Measurements from ENCODE around the gene DAGLA.

DAGLA gene

GRCh38 chr11:61706452-61707400 lies 26.5 kb downstream of the DAGLA start:
- TF ChIP-seq PAX5 (IDR thresholded peaks at IDR 0.05; ENCODE audit: insufficient read depth, low read length, severe bottlenecking) (no peak), POU2F2 (IDR thresholded peaks at IDR 0.05; ENCODE audit: low read depth, low read length) (no peak), TAF1 (IDR thresholded peaks at IDR 0.05; ENCODE audit: low read depth, low read length) (no peak), POLR2AphosphoS5 (IDR thresholded peaks at IDR 0.05; ENCODE audit: low read depth, low read length) (no peak), SPI1 (IDR thresholded peaks at IDR 0.05; ENCODE audit: low read depth, low read length) (no peak), POLR2A (IDR thresholded peaks at IDR 0.05; ENCODE audit: low read depth, low read length) (no peak)
- no peak for DNase-seq (ENCODE audit: insufficient read length, low spot score)
- no peak for FAIRE-seq

- no peak for TF ChIP-seq POU2F2 (IDR thresholded peaks at IDR 0.05; ENCODE audit: low read depth, low read length)
- no peak for FAIRE-seq
- no peak for DNase-seq (ENCODE audit: insufficient read length, low spot score)
Measured at GRCh38 chr11:61707574-61707973, 27.4 kb downstream of the DAGLA start.

- no peak for TF ChIP-seq SPI1 (IDR thresholded peaks at IDR 0.05; ENCODE audit: low read depth, low read length)
- no peak for TF ChIP-seq PAX5 (IDR thresholded peaks at IDR 0.05; ENCODE audit: insufficient read depth, low read length, severe bottlenecking)
- no peak for TF ChIP-seq POLR2A (IDR thresholded peaks at IDR 0.05; ENCODE audit: low read depth, low read length)
- TF ChIP-seq POLR2AphosphoS5 (IDR thresholded peaks at IDR 0.05; ENCODE audit: low read depth, low read length): no peak
- no peak for TF ChIP-seq POU2F2 (IDR thresholded peaks at IDR 0.05; ENCODE audit: low read depth, low read length)
- no peak for TF ChIP-seq TAF1 (IDR thresholded peaks at IDR 0.05; ENCODE audit: low read depth, low read length)
- no peak for FAIRE-seq
- no peak for DNase-seq (ENCODE audit: insufficient read length, low spot score)
Measured at GRCh38 chr11:61709110-61709509, 28.9 kb downstream of the DAGLA start.

GRCh38 chr11:61709572-61709971 lies 29.4 kb downstream of the DAGLA start:
- DNase-seq (ENCODE audit: insufficient read length, low spot score): no peak
- TF ChIP-seq POU2F2 (IDR thresholded peaks at IDR 0.05; ENCODE audit: low read depth, low read length) (no peak), TAF1 (IDR thresholded peaks at IDR 0.05; ENCODE audit: low read depth, low read length) (no peak), POLR2A (IDR thresholded peaks at IDR 0.05; ENCODE audit: low read depth, low read length) (no peak), PAX5 (IDR thresholded peaks at IDR 0.05; ENCODE audit: insufficient read depth, low read length, severe bottlenecking) (no peak), SPI1 (IDR thresholded peaks at IDR 0.05; ENCODE audit: low read depth, low read length) (no peak), POLR2AphosphoS5 (IDR thresholded peaks at IDR 0.05; ENCODE audit: low read depth, low read length) (no peak)
- FAIRE-seq: no peak

GRCh38 chr11:61710019-61710418 lies 29.8 kb downstream of the DAGLA start:
- DNase-seq (ENCODE audit: insufficient read length, low spot score): no peak
- no peak for FAIRE-seq
- no peak for TF ChIP-seq SPI1 (IDR thresholded peaks at IDR 0.05; ENCODE audit: low read depth, low read length)
- TF ChIP-seq POLR2A (IDR thresholded peaks at IDR 0.05; ENCODE audit: low read depth, low read length): no peak
- no peak for TF ChIP-seq POU2F2 (IDR thresholded peaks at IDR 0.05; ENCODE audit: low read depth, low read length)
- TF ChIP-seq POLR2AphosphoS5 (IDR thresholded peaks at IDR 0.05; ENCODE audit: low read depth, low read length): no peak
- no peak for TF ChIP-seq PAX5 (IDR thresholded peaks at IDR 0.05; ENCODE audit: insufficient read depth, low read length, severe bottlenecking)
- TF ChIP-seq TAF1 (IDR thresholded peaks at IDR 0.05; ENCODE audit: low read depth, low read length): no peak

GRCh38 chr11:61711037-61711436 lies 30.8 kb downstream of the DAGLA start:
- TF ChIP-seq SPI1 (IDR thresholded peaks at IDR 0.05; ENCODE audit: low read depth, low read length): no peak
- no peak for TF ChIP-seq TAF1 (IDR thresholded peaks at IDR 0.05; ENCODE audit: low read depth, low read length)
- no peak for TF ChIP-seq POU2F2 (IDR thresholded peaks at IDR 0.05; ENCODE audit: low read depth, low read length)
- no peak for TF ChIP-seq POLR2A (IDR thresholded peaks at IDR 0.05; ENCODE audit: low read depth, low read length)
- TF ChIP-seq PAX5 (IDR thresholded peaks at IDR 0.05; ENCODE audit: insufficient read depth, low read length, severe bottlenecking): no peak
- no peak for TF ChIP-seq POLR2AphosphoS5 (IDR thresholded peaks at IDR 0.05; ENCODE audit: low read depth, low read length)
- FAIRE-seq (no peak), DNase-seq (ENCODE audit: insufficient read length, low spot score) (no peak)

GRCh38 chr11:61711498-61711897 lies 31.3 kb downstream of the DAGLA start:
- FAIRE-seq (no peak), DNase-seq (ENCODE audit: insufficient read length, low spot score) (no peak)
- TF ChIP-seq TAF1 (IDR thresholded peaks at IDR 0.05; ENCODE audit: low read depth, low read length): no peak
- no peak for TF ChIP-seq POLR2A (IDR thresholded peaks at IDR 0.05; ENCODE audit: low read depth, low read length)

- TF ChIP-seq TAF1 (IDR thresholded peaks at IDR 0.05; ENCODE audit: low read depth, low read length) (no peak), POLR2A (IDR thresholded peaks at IDR 0.05; ENCODE audit: low read depth, low read length) (no peak), SPI1 (IDR thresholded peaks at IDR 0.05; ENCODE audit: low read depth, low read length) (no peak), POLR2AphosphoS5 (IDR thresholded peaks at IDR 0.05; ENCODE audit: low read depth, low read length) (no peak), POU2F2 (IDR thresholded peaks at IDR 0.05; ENCODE audit: low read depth, low read length) (no peak), PAX5 (IDR thresholded peaks at IDR 0.05; ENCODE audit: insufficient read depth, low read length, severe bottlenecking) (no peak)
- FAIRE-seq: no peak
- DNase-seq (ENCODE audit: insufficient read length, low spot score): no peak
Measured at GRCh38 chr11:61712314-61712713, 32.1 kb downstream of the DAGLA start.

- TF ChIP-seq TAF1 (IDR thresholded peaks at IDR 0.05; ENCODE audit: low read depth, low read length) (no peak), POLR2AphosphoS5 (IDR thresholded peaks at IDR 0.05; ENCODE audit: low read depth, low read length) (no peak), PAX5 (IDR thresholded peaks at IDR 0.05; ENCODE audit: insufficient read depth, low read length, severe bottlenecking) (no peak), POU2F2 (IDR thresholded peaks at IDR 0.05; ENCODE audit: low read depth, low read length) (no peak), POLR2A (IDR thresholded peaks at IDR 0.05; ENCODE audit: low read depth, low read length) (no peak), SPI1 (IDR thresholded peaks at IDR 0.05; ENCODE audit: low read depth, low read length) (no peak)
- FAIRE-seq (no peak), DNase-seq (ENCODE audit: insufficient read length, low spot score) (no peak)
Measured at GRCh38 chr11:61712846-61713245, 32.7 kb downstream of the DAGLA start.

- no peak for FAIRE-seq
- no peak for TF ChIP-seq SPI1 (IDR thresholded peaks at IDR 0.05; ENCODE audit: low read depth, low read length)
- TF ChIP-seq TAF1 (IDR thresholded peaks at IDR 0.05; ENCODE audit: low read depth, low read length): no peak
- TF ChIP-seq POLR2AphosphoS5 (IDR thresholded peaks at IDR 0.05; ENCODE audit: low read depth, low read length): no peak
- no peak for TF ChIP-seq PAX5 (IDR thresholded peaks at IDR 0.05; ENCODE audit: insufficient read depth, low read length, severe bottlenecking)
- no peak for DNase-seq (ENCODE audit: insufficient read length, low spot score)
Measured at GRCh38 chr11:61713464-61713863, 33.3 kb downstream of the DAGLA start.
